GM18861 (cell line): ENCODE data around the gene NPNT.

ENCODE experiments used
- ATAC-seq: cut with Tn5 transposase; IDR thresholded peaks from one replicate; pipeline ENCODE4 v1.9.1; 2021; ENCODE audit not compliant: unreplicated experiment

Gene NPNT

DNA sequence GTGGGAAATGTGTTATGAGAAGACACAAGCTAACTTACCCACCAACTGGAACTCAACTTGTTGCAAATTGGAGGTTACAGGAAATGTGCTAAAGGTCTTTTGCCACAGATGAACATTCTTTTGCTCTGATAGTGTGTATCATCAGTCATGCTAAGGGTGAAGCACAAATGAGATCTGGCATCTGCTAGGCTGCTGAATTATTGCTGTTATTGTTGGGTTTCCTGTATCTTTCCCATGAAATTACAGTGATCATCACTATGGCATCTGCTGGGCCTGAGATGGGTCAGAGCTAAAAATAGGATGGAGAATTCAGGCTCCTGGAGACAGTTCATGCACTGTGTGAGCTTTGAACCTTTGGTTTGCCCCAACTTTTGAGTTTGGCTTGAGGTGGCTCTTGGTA lies 124.5 kb downstream of the NPNT start:
- ATAC-seq = no peak
